DMS79 (cell line): ENCODE results near the gene RAI14.
"Not testable (repeated sequence)": the region's sequence is repeated elsewhere in the genome, so short reads cannot be mapped to it uniquely, and the experiment has no call there.

Experiments used
- DNase-seq: peaks from one replicate; lab custom pipeline; 2025; lab: John Stamatoyannopoulos, UW

The RAI14 gene

DNA sequence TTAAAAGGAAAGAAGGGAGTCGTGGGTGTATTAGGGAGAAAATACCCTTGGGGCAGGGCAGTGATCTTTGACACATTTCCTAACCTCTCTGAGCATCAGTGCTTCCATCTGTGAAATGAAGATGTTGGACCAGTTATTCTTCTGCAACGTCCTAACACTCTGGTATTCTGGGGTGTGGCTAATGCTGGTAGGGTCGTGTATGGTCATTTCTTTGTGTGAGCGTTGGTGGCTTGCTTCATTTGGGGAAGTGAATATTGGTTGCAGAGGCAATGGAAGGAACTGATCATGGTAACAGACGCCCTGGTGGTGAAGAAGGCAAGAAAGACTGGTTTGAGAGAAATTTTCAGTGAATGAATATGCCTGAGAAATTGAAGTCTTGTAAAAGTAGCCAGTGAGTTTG lies 114.9 kb downstream of the RAI14 start:
- no peak for DNase-seq

DNA sequence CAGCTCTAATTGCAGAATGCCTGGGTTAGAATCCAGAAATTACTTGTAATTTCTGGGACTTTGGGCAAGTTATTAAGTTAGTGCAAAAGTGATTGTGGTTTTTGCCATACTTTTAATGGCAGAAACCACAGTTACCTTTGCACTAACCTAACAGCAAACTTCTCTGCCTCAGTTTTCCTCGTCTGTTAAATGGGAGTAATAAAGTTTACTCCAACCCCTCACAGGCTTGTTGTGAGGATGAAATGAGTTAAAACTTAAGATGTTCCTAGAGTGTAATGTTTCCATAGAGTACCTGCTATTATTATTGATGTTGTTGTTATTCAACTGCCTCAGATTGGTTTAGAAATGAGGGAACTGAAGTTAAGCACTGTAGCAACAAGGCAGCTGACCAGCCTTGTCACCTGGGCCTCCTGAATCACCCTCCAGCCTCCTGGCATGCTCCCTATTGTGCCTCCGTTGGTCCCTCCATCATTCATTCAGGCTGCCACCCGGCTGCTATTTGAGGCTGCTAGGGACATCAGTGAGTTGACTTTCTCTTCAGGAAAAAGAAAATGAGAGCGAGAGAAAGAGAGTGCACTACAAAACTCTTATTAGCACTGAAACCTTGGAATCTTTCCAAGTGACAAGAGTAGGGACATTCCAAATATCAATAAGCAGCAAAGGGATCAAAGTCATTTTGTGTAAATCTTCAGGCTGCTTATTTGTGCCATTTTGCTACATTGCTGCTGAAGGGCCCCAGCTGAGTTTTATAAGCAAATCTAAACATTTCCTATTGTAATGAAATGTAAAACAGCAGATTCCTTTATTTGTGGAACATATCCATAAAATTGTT lies 116.4 kb downstream of the RAI14 start:
- no peak for DNase-seq

DNA sequence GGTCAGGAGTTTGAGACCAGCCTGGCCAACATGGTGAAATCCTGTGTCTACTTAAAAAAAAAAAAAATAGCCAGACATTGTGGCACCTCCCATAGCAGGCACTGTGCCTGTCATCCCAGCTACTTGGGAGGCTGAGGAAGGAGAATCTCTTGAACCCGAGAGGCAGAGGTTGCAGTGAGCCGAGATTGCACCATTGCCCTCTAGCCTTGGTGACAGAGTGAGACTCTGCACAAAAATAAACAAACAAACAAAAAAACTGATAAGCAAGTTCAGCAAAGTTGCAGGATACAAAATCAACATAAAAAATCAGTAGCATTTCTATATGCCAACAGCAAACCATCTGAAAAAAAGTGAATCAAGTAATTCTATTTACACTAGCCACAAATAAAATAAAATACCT lies 118.0 kb downstream of the RAI14 start:
- no peak for DNase-seq

DNA sequence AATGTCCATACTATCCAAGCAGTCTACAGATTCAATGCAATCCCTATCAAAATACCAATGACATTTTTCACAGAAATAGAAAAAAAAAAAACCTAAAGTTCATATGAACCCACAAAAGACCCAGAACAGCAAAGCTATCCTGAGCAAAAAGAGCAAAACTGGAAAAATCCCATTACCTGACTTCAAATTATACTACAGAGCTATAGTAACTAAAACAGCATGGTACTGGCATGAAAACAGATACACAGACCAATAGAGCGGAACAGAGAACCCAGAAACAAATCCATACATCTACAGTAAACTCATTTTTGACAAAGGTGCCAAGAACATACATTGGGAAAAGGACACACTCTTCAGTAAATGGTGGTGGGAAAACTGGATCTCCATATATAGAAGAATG lies 118.5 kb downstream of the RAI14 start:
- DNase-seq, result not testable (repeated sequence)

DNA sequence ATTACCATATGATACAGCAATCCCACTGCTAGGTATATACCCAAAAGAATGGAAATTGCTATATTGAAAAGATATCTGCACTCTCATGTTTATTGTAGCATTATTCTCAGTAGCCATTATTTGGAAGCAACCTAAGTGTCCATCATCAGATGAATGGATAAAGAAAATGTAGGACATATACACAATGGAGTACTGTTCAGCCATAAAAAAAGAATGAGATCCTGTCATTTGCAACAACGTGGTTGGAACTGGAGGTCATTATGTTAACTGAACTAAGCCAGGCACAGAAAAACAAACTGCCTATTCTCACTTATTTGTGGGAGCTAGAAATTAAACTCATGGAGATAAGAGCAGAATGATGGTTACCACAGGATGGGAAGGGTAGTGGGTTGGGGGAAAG lies 119.8 kb downstream of the RAI14 start:
- no peak for DNase-seq

- no peak for DNase-seq
Measured at GRCh38 chr5:34778091-34778850, 122.1 kb downstream of the RAI14 start.

- DNase-seq, result not testable (repeated sequence)
Measured at GRCh38 chr5:34783892-34784291, 127.8 kb downstream of the RAI14 start.

- no peak for DNase-seq
Measured at GRCh38 chr5:34787035-34787434, 130.9 kb downstream of the RAI14 start.

DNA sequence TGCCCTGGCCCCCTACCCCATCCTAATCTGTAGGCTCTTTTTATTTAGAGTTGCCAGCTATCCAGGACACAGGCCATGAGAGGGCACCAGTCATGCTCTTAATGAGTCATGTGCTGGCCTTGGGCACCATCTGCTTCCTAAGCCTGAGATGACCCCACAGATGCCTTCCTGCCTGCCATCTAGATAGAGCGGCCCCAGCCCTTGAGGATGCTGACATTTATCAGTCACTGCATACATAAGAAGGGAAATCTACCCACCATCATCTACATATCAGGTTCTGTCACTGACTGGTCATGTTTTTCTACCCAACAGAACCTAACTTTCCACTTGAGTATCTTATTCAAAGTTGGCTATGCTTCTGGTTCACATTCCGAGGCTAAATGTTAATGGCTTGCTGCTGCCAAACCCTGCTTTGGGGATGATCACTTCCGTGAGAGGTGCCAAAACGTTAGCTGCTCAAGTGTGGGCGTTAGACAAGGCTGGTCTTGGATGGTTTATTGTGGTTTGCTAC lies 132.9 kb downstream of the RAI14 start:
- DNase-seq, result no peak

GRCh38 chr5:34789639-34790038 lies 133.5 kb downstream of the RAI14 start:
- no peak for DNase-seq

GRCh38 chr5:34790069-34790468 lies 133.9 kb downstream of the RAI14 start:
- DNase-seq, result no peak

GRCh38 chr5:34791761-34792244 lies 135.7 kb downstream of the RAI14 start:
- DNase-seq, result no peak

GRCh38 chr5:34802834-34803563 lies 146.9 kb downstream of the RAI14 start:
- DNase-seq, result no peak

GRCh38 chr5:34803974-34804732 lies 148.0 kb downstream of the RAI14 start:
- DNase-seq, result no peak

- no peak for DNase-seq
Measured at GRCh38 chr5:34804913-34805312, 148.8 kb downstream of the RAI14 start.

- DNase-seq, result no peak
Measured at GRCh38 chr5:34806532-34806931, 150.4 kb downstream of the RAI14 start.

DNA sequence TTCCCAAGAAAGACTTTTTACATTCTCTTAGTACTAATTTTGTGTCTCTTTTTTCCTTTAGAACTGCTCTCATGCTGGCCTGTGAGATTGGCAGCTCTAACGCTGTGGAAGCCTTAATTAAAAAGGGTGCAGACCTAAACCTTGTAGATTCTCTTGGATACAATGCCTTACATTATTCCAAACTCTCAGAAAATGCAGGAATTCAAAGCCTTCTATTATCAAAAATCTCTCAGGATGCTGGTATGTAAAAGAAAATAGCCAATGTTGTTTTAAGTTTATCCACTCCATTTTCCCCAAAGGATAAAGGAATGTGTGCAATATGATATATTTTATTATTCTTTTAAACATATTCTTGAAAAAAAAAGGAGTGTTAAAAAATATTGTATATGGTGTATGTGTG lies 155.6 kb downstream of the RAI14 start:
- no peak for DNase-seq

DNA sequence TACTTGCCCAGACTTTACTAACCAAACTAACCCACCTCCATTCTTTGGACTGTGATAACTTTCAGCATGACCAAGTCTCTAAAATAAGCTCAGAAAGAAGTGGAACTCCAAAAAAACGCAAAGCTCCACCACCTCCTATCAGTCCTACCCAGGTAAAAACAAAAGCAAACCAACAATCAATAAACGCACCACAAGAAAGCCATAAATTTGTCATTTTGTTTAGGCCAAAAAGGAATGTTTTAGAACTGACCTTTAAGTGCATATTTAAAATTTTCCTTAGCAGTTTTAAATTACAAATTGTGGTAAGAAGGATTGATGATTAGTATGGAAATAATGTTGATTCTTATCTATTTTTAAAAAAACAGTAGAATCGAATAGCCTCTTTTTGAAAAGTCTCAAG lies 157.4 kb downstream of the RAI14 start:
- no peak for DNase-seq

GRCh38 chr5:34817558-34818351 lies 161.6 kb downstream of the RAI14 start:
- no peak for DNase-seq

GRCh38 chr5:34818717-34819116 lies 162.6 kb downstream of the RAI14 start:
- no peak for DNase-seq

- no peak for DNase-seq
Measured at GRCh38 chr5:34820593-34820992, 164.5 kb downstream of the RAI14 start.
